SW480 (cell line): ENCODE results near the gene ATOH8.
A peak's percentile ranks its signal among the peaks of the same experiment; 100 is the strongest.

Experiments used
- DNase-seq: peaks from one replicate; pipeline ENCODE4 v3.0.0-alpha.2; 2016; ENCODE audit warnings: low spot score

ATOH8 gene

GRCh38 chr2:85718885-85719492, 34.8 kb upstream of the ATOH8 start:
- DNase-seq: no peak

GRCh38 chr2:85719609-85720240, 34.1 kb upstream of the ATOH8 start:
- no peak for DNase-seq

DNA sequence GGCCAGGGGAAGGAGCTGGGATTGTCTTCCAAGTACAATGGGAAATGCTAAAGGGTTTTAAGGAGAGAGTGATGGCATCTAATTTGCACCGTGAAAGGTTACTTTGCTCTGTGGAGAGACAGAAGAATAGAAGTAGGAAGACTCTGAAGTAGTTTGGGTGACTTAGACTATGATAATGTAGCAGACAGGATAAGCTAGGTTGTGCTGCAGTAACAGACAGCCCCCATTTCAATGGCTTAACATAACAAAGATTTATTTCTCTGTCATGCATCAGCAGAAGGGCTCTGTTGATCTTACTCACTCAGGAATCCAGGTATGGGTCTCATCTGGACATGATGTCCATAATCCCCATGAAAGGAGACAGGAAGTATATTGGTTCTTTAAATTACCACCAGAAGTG, 33.3 kb upstream of the ATOH8 start:
- no peak for DNase-seq

DNA sequence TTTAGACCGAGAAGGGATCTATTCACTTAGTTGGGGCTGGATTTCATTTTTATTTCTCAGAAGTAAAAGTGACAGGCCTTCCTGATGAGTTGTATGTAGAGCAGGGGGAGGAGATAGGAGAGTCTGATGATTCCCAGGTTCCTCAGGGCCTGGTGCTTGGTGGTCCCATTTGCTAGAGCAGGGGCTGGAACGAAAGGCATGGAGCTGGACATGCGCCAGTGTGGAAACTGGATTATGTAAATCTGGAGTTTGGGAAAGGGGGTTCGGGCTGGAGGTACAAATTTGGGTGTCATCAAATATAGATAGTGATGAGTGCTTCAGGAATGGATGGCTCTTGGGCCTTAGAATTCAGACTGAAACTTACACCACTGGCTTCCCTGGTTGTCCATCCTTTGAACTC, 32.1 kb upstream of the ATOH8 start:
- DNase-seq: no peak

GRCh38 chr2:85722519-85722918, 31.3 kb upstream of the ATOH8 start:
- DNase-seq: no peak

DNA sequence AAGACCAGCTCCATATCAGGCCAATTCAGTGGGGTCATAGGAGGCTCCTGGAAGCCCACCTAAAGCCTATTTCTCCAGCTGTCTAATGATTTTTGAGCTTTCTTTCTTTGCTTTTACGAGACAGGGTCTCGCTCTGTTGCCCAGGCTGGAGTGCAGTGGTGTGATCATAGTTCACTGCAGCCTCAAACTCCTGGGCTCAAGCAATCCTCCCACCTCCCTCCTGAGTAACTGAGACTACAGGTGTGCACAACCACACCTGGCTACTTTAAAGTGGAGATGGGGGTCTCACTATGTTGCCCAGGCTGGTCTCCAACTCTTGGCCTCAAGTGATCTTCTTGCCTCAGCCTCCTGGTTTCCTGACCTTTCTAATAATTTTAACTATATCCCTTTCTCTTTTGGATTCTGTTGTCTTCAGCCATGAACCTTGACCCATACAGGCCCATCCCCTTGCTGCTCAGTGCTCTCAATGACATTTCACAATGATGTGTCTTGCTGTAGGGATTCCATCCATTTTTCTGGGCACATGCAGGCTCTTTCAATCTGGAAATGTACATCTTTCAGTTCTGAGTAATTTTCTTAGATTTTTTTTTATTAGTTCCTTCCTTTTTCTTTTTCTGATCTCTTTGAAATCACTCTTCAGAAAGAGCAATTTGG, 30.0 kb upstream of the ATOH8 start:
- DNase-seq: no peak

- DNase-seq: no peak
These were observed 29.0 kb upstream of the ATOH8 start for GRCh38 chr2:85724731-85725181.

DNA sequence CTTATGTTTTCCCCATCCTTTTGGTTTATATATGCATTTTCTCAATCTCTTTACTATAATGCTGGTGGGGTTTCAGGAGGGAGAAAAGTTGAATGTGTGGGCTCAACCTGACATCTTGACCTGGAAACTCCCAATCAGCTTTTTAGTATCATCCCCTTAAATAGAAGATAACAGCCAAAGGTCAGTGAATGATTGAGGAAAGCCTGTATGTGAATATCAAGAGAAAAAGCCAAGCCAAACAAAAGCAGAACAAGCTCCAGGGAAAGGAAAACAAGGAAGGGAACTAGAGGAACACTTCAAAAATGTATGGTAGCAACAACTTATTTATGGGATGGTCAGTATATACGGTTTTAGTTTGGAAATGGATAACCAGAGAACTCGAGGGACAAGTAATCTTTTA, 28.3 kb upstream of the ATOH8 start:
- no peak for DNase-seq

DNA sequence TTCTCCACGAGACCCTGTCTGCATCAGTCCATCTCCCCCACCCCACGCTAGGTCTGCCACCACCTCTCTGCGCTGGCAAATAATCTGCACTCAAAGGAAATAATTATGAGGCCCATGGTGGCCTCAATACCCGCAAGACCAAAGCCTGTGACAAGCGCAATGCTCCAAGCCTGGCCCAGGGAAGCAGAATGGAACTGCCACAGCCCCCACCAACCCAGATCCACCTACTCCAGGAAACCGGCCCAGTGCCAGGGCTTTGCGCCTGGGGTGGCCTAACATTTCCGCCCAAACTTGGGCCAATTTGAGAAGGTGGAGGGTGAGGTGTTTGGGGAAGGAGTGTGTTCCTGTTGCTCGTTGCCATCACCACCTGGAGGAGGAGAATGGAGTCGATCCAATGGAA, 26.0 kb upstream of the ATOH8 start:
- no peak for DNase-seq

DNA sequence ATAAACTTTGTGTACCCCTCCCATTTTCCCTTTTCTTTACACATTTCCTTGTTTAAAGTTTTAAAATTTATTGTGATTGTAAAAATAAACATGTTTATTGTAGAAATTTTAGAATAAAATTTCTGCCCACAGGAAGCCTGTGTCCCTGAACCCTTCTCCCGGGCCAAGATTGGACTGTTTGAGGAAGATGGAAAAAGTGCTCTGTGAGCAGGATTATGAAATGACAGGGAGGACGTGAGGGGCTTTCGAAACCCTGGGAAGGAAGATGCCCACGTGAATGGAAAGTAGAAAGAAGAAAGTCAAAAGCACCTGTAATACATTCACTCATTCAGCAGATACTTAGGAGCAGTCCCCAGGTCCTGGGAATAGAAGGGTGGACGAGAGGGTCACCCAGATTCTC, 25.4 kb upstream of the ATOH8 start:
- no peak for DNase-seq

DNA sequence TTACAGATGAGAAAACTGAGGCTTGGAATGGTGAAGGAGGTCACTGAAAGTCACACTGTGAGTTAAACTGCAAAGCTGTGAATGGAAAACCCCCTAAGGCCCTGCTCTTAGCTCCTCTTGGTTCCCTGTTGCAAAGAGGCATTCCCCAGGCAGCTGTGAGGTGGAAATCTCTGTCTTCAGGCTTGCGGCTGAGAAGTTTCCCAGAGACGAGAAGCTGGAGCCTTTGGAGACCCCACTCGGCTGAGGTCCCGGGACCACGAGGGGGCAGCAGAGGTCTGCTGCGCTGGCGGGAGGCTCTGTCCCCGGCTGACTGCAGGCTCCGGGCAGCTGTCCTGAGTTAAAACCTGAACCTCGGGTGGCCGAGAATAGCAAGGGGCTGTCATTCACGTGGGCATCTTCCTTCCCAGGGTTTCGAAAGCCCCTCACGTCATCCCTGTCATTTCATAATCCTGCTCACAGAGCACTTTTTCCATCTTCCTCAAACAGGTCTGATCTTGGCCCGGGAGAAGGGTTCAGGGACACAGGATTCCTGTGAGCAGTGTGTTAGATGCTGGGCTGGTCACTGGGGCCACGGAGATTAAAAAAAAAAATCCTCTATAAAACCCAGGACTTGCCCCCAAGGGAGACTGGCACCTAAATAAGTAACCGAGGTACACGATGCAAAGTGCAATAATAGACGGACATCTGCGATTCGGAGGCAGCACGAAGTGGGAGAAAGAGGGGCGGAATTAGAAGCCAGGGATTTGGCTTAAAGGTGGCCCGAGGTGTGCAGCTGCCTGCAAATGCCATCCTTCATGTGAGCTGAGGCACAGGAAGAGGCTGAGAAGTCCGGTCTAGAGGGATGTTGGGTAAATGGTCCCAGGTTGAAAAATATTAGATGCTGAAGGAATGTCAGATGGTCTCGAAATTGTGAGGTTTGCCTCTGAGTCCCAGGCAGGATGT, 24.6 kb upstream of the ATOH8 start:
- peak; percentile 73 for DNase-seq

GRCh38 chr2:85729825-85730510, 23.8 kb upstream of the ATOH8 start:
- DNase-seq: no peak

DNA sequence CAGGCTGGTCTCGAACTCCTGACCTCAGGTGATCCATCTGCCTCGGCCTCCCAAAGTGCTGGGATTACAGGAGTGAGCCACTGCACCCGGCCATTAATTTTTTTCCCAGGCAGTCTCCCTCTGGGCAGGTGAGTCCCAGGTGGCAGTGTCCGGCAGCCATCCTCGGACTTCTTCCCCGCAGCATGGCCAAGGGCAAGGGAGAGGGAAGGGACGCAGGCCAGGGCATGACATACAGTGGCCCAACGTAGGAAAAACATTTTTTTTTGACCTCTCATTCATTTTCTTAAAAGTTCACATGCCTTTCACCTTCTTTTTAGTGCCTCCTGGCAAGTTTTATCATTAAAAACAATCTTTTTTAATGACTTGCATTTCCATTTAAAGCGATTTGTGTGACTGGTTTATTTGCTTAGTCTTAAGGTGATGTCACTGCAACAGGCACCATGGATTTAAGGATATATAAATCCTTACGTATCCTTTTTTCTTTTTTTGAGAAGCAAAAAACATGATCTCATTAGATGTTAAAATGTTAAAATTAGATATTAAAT, 23.0 kb upstream of the ATOH8 start:
- DNase-seq: no peak

GRCh38 chr2:85731606-85732005, 22.2 kb upstream of the ATOH8 start:
- no peak for DNase-seq

DNA sequence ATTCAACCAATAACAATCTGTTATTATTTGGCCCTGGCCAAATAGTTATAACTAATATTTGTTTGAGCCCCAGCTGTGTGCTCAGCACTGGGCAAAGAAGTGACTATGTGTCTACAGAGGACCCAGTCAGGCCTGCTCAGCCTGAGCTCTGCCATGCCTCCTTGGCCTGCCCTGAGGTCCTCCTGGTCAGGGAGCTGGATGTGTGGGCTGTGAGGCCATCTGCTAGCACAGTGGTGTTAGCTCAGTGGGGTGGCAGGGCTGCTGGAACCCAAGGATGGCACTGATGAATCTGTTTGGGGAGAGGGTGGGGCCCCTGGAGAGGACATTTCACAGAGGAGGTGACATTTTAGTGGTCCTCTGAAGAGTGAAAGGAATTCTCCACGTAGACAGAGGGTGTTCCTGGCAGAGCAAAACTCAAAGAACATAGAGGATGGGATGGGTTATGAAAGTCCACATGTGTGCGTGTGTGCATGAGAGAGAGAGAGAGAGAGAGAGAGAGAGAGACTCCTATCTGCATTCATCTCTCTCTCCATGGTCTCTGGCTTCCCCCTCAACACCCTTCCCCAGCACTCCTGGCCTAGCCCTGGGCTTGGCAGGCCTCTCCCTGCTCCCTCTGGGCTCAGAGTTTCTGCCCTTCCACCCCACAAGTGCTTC, 21.2 kb upstream of the ATOH8 start:
- no peak for DNase-seq

DNA sequence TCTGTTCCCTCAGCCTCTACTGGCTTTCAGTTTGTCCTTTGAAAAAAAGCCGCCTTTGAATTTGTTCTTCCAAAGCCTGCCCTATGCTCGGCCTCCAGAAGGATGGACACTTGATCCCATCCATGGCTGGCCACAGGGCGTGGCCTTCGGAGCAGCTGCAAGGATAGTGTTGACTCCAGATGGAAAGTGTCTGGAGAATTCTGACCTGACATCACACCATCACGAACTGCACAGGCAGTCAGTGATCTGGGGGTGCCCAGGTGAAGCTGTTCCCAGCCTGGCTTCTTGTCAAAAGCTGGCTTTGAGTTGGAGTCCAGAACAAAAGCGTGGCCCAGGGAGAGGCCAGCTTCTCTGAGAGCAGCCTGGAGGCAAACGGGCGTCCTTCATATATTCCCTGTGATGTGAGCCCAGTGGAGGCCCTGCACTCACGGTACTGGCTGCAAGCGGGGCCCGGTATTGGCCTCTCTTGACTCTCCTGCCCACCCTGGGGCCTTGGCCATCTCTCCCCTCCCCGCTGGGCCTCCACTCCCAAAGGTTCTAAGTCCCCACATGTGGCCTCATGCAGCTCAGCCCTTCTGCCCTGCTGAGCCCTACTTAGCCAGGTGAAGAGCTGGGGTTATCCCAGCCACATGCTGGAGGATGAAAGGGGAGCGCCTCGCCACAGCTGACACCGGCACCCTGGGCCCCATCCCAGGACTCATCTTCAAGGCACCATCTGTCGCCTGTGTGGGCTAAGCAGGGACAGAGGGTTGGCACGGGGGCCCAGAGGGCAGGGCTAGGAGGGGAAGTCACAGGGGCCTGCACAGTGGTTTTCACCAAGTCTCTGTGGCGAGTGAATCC, 20.4 kb upstream of the ATOH8 start:
- DNase-seq: no peak

DNA sequence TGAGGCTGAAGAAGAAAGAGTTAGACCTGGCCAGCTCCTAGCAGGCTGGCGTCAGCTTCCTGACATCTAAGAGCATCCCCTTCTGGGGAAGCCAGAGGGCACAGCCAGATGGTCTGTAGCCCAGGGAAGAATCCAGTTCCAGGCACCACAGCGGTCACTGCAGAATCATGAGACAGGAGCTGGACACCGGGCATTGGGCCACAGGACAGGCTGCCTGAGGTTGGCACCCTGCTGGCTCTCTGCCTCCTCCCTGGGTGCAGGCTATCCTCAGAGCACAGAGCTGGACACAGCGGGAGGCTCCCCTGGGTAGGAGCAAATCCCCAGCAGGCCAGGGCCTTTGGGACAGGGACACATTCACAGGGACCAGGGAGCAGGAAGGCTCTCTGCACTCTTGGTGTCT, 19.8 kb upstream of the ATOH8 start:
- no peak for DNase-seq

GRCh38 chr2:85734942-85735608, 18.7 kb upstream of the ATOH8 start:
- DNase-seq: no peak

- DNase-seq: no peak
These were observed 18.1 kb upstream of the ATOH8 start for GRCh38 chr2:85735691-85736090.
